Stimulated activated naive CD8-positive, alpha-beta T cell treated with anti-CD3 and anti-CD28 coated beads, Interleukin-15, Interleukin-2, amounts not matched to agents 100 U/mL and 50 U/mL, for 24 hours (primary cell): ENCODE measurements around the gene NTPCR.
A peak's percentile ranks its signal among the peaks of the same experiment; 100 is the strongest.
"Not testable (repeated sequence)": the region's sequence is repeated elsewhere in the genome, so short reads cannot be mapped to it uniquely, and the experiment has no call there.

ENCODE experiments used
- ATAC-seq: fragments of 150-1000 bp; cut with Tn5 transposase; one replicate; pipeline ENCODE4 v1.10.0; 2021
- DNase-seq: peaks from one replicate; pipeline ENCODE4 v3.0.0; 2021

The NTPCR gene

GRCh38 chr1:232927166-232927565 is 23.2 kb upstream of the NTPCR start:
- not testable (repeated sequence) for DNase-seq, ATAC-seq

GRCh38 chr1:232927830-232928505 is 22.4 kb upstream of the NTPCR start:
- no peak for ATAC-seq
- no peak for DNase-seq

DNA sequence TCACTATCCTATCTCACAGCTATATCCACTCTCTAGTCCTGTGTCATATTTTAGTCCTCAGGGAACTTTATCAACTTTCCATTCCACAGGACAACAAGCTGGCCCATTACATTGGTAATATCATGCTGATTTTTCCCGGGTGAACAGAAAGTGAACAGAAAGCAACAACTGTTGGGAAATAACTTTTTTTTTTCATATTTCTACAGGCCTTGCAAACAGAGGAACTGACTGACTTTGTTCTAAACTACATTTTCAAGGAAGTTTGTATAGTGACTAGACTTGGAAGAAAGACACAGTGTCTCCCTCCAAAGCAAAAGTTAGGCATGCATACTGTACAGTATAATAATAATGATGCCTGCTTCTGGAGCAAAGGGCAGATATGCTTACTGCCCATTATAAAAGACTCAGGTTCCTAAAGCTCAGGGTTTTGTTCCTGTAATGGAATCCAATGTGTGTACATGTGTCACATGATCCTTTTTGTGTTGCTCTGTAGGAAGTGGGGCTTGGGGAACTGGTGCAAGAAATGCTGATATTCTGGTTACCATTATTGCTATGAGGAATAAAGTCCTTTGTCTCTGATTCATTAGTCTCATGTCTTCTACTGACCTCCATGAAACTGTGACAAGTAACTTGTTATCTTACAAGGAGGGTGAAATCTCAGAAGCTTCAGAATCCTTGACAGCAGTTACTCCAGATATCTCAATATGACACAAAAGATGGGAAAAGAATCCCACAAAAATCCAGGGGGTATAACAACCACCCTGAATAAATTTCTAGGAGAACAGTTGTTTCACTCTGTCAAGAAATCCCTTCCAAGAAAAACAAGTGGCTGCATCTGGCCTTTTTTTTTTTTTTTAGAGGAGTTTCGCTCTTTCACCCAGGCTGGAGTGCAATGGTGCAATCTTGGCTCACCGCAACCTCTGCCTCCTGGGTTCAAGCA is 17.7 kb upstream of the NTPCR start:
- no peak for ATAC-seq

GRCh38 chr1:232936941-232937340 is 13.5 kb upstream of the NTPCR start:
- DNase-seq (no peak), ATAC-seq (no peak)

More for the DNA sequence above, 17.7 kb upstream of the NTPCR start:
- DNase-seq: no peak

GRCh38 chr1:232937741-232938375 is 12.6 kb upstream of the NTPCR start:
- ATAC-seq (no peak), DNase-seq (no peak)

- DNase-seq (no peak), ATAC-seq (no peak)
Observed at GRCh38 chr1:232938926-232939325, 11.5 kb upstream of the NTPCR start.

GRCh38 chr1:232939748-232940147 is 10.7 kb upstream of the NTPCR start:
- ATAC-seq: no peak
- no peak for DNase-seq

DNA sequence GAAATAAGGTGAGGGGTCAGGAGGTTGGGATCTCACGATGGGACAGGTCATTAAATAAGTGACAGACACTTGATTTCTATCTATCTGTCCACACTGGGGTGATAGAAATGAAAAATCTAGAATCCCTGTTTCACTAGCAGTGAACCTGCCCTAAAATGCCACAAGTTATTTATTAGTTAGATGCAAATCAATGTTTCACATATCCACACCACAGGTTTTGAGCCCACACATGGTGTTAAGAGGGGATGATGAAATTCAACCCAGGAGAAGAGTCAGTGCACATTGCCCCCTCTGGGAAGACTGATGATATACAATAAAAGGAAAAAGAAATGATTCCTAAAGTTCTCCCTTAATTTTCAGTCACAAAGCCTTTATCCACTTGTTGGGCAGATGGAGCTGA is 10.1 kb upstream of the NTPCR start:
- ATAC-seq: no peak
- no peak for DNase-seq

- DNase-seq (no peak), ATAC-seq (no peak)
Observed at GRCh38 chr1:232942413-232943294, 7.8 kb upstream of the NTPCR start.

DNA sequence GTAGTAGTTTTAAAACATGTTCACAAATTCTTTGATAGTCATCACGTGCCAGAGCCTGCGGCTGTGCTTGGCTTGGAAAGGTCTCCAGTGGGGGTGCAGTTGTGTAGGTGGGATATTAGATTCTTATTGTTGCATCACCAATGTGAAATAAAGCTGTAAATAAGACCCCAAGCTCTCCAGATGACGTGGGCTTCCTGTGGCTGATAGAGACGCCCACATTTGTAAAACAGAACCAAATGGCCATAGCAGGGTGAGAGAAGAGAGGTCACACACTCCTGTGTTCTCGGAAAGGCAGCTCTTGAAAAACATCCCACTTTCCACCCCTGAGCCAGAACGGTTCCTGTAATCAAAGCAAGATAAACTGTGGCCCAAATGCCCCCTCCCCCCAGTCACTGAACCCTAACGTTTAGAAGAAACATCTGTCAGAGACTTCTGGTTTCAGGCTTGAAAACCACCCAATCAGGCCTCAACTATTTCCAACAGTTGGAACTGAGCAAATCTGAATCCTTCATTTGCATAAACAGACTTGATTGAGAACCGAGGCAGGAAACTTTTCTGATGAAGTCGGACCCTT is 6.6 kb upstream of the NTPCR start:
- DNase-seq (peak; percentile 58), ATAC-seq (peak; percentile 73)

DNA sequence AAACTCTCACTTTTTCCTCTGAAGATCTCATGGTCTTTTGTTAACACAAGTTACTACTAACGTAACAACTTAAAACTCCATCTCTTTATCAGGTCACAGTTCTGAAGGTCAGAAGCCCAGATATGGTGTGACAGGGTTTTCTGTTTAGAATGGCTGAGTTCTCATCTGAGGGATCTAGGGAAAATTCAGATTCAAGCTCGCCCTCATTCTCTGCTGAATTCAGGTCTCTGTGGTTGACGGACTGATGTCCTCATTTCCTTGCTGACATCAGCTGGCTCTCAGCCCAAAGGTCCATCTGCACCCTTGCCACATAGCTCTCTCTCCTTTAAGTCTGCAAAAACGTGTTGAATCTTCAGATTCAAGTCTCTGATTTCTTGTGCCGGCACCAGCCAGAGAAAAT is 6.1 kb upstream of the NTPCR start:
- DNase-seq (peak; percentile 37), ATAC-seq (peak; percentile 45)

DNA sequence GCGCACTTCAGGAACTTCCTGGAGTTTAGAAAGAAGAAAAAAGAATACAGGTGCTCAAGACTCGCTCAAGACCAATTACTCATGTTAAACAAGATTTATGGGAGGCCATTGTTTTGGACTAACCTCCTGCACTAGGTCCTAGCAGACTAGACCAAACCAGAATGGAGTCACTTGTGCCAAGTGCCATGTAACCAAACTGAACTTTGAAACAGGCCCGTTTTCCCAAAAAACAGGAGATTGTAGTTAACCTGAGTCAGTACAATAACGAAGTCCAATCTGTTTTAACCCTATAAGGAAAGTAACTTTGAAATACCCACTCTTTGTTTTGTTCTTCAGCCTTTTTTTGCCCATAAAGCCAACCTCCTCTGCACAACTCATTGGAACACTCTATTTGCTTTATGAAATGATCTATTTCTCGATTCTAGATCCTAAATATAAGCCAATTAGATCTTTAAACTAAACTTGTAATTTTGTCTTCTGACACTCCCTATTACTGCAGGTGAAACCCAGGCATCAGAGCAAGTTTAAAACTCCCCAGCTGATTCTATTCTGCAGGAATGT is 695 bp upstream of the NTPCR start:
- ATAC-seq: no peak
- DNase-seq: no peak

DNA sequence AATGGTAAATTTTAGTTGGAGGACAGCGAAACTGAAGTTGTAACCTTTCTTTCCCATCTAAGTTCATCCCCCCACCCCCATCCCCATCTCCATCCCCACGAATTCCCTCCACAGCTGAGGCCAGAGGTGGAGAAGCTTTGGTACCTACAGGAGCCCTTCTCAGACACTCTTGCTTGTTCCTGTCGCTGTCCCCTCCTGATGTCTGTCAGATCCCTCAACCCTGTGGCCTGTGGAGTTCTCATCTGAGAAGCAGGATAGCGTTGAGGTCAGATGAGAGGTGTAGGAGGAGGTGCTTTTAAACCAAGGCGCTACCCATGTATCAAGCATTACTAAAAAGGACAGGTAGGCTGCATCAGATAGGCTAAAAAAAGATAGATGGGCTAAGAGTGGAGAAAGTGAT is 769 bp downstream of the NTPCR start:
- ATAC-seq (peak; percentile 48), DNase-seq (peak; percentile 24)

- DNase-seq (no peak), ATAC-seq (no peak)
Observed at GRCh38 chr1:232951605-232952004, 1.2 kb downstream of the NTPCR start.

GRCh38 chr1:232952514-232953499 is 2.4 kb downstream of the NTPCR start:
- ATAC-seq (no peak), DNase-seq (peak; percentile 32)

DNA sequence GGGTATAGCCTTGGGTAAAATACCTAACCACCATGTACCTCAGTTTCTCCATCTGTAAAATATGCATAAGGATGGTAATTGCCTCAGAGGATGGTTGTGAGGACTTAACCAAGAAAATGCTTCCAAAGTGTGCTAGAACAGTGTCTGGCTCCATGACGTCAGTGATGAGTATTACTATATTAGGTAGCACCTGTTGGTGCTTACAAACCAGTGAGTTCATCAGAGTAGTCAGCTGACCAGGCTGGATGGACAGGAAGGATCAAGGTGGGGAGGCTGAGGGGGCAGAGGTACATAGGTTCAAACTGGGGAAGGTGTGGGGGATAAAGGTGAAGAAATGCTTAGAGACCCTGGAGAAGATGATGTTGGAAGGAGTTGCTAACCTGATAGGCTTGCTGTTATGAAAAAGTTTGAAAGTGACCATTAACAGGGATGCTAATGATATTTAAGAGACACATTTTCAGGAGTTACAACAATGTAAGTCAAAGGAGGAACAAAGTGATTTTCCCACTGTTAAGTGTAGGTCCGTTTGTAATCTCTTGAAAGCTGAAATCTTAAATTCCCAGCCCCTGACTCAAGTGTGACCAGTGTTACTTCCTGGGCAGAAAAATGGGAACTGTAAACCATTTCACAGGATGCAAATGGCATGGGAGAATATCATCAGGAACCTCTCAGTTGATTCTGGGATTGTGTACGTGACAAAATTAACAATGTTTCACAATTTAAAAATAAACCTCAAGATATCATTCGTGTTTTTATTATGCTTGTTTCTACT is 4.4 kb downstream of the NTPCR start:
- ATAC-seq (no peak), DNase-seq (no peak)

DNA sequence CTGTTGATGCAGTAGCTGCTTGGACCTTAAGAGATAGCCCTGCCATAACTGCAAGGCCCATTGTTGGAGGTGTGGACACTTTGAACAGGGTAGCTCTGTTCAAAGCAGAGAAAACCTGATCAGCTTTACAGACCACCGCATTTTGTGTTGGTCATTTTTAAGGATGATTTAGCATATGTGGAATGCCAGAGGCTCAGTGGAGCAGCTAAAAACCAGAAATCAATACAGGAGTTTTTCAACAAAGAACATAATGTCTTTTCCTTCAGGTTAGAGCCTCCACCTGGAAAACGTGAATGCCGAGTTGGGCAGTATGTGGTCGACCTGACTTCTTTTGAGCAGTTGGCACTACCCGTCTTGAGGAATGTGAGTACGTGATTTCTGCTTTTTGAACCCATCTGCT is 5.7 kb downstream of the NTPCR start:
- no peak for DNase-seq
- ATAC-seq: no peak

GRCh38 chr1:232958067-232958466 is 7.7 kb downstream of the NTPCR start:
- DNase-seq (no peak), ATAC-seq (no peak)
